DOHH2 (cell line): ENCODE data around the gene ABCG1.

Source experiments
- H3F3A ChIP-seq: fragments of 200-600 bp; sonication (generic), shearing (Covaris generic); 2 replicates; pipeline ENCODE4 v1.6.0; 2016; ENCODE audit warnings: antibody characterized with exemption, mild to moderate bottlenecking; ENCODE audit not compliant: control insufficient read depth, insufficient read depth
- H3K27ac ChIP-seq: fragments of 200-600 bp; sonication (generic); 2 replicates; pipeline ENCODE4 v1.5.1; 2014; ENCODE audit warnings: low read depth, mild to moderate bottlenecking, low read length, moderate library complexity
- H3K27me3 ChIP-seq: fragments of 200-600 bp; sonication (generic); 2 replicates; pipeline ENCODE4 v1.6.1; 2014; ENCODE audit warnings: mild to moderate bottlenecking, low read length, mixed read lengths; ENCODE audit not compliant: control insufficient read depth
- H3K36me3 ChIP-seq: fragments of 200-600 bp; sonication (generic); 2 replicates; pipeline ENCODE4 v1.6.1; 2014; ENCODE audit warnings: mild to moderate bottlenecking, low read length, moderate library complexity, mixed read lengths; ENCODE audit not compliant: control insufficient read depth
- H3K4me1 ChIP-seq: fragments of 200-600 bp; sonication (generic); 2 replicates; pipeline ENCODE4 v1.6.1; 2014; ENCODE audit warnings: mild to moderate bottlenecking, low read length, mixed read lengths; ENCODE audit not compliant: control insufficient read depth
- H3K4me2 ChIP-seq: fragments of 200-600 bp; sonication (generic); 2 replicates; pipeline ENCODE4 v1.6.0; 2014; ENCODE audit warnings: mild to moderate bottlenecking, low read length, moderate library complexity
- H3K4me3 ChIP-seq: fragments of 200-600 bp; sonication (generic); 2 replicates; pipeline ENCODE4 v1.5.1; 2014; ENCODE audit warnings: mild to moderate bottlenecking, low read length, mixed read lengths
- H3K79me2 ChIP-seq: fragments of 200-600 bp; sonication (generic); 2 replicates; pipeline ENCODE4 v1.6.1; 2014; ENCODE audit warnings: mild to moderate bottlenecking, low read length, mixed read lengths; ENCODE audit not compliant: control insufficient read depth
- H3K9me2 ChIP-seq: fragments of 200-600 bp; sonication (generic); replicated peaks from 2 replicates; pipeline ENCODE4 v1.6.1; 2014; ENCODE audit warnings: mild to moderate bottlenecking, low read length, mixed read lengths; ENCODE audit not compliant: control insufficient read depth
- H3K9me3 ChIP-seq: fragments of 200-600 bp; sonication (generic); 2 replicates; pipeline ENCODE4 v1.6.1; 2014; ENCODE audit warnings: antibody characterized with exemption, low read length, mixed read lengths; ENCODE audit not compliant: control insufficient read depth, insufficient read depth
- H4K20me1 ChIP-seq: fragments of 200-600 bp; sonication (generic); 2 replicates; pipeline ENCODE4 v1.6.0; 2014; ENCODE audit warnings: low read depth, mild to moderate bottlenecking, antibody characterized with exemption, low read length, moderate library complexity; ENCODE audit not compliant: control insufficient read depth, insufficient read depth
- CTCF ChIP-seq: fragments of 200-600 bp; sonication (generic); IDR thresholded peaks from one replicate; pipeline ENCODE4 v1.5.1; 2014; ENCODE audit warnings: antibody characterized with exemption, mild to moderate bottlenecking, low read depth, low read length; ENCODE audit not compliant: poor library complexity, severe bottlenecking
- EZH2phosphoT487 ChIP-seq: fragments of 200-600 bp; sonication (generic); IDR thresholded peaks from 2 replicates; pipeline ENCODE4 v1.6.1; 2017; ENCODE audit warnings: borderline replicate concordance, mild to moderate bottlenecking, antibody characterized with exemption, low read length, moderate library complexity, mixed read lengths

The ABCG1 gene

GRCh38 chr21:42172596-42173483, 46.1 kb upstream of the ABCG1 start:
- peaks cover 4% of the 10 kb centered on the region; the same call in 1 of the 2 replicates for H3K9me3 ChIP-seq
- no peaks in the 10 kb centered on the region for H3F3A ChIP-seq
- H3K9me2 ChIP-seq: no peaks in the 10 kb centered on the region
- H3K4me3 ChIP-seq: no peak overlapping the region
- H3K27ac ChIP-seq: no peak overlapping the region
- H3K27me3 ChIP-seq: peaks cover 9% of the 10 kb centered on the region
- TF ChIP-seq EZH2phosphoT487 (no peak), CTCF (no peak)
- no peak overlapping the region for H3K4me2 ChIP-seq
- peaks cover 26% of the 10 kb centered on the region for H3K4me1 ChIP-seq
- no peaks in the 10 kb centered on the region for H3K36me3 ChIP-seq
- H3K79me2 ChIP-seq: no peaks in the 10 kb centered on the region
- no peaks in the 10 kb centered on the region for H4K20me1 ChIP-seq

- Histone ChIP-seq H4K20me1 (no peaks in the 10 kb centered on the region), H3K4me2 (no peak overlapping the region), H3K9me2 (no peaks in the 10 kb centered on the region), H3K27me3 (peaks cover 9% of the 10 kb centered on the region), H3K4me3 (no peak overlapping the region), H3F3A (no peaks in the 10 kb centered on the region), H3K36me3 (no peaks in the 10 kb centered on the region), H3K9me3 (peaks cover 4% of the 10 kb centered on the region; the same call in 1 of the 2 replicates), H3K79me2 (no peaks in the 10 kb centered on the region), H3K4me1 (peaks cover 26% of the 10 kb centered on the region), H3K27ac (no peak overlapping the region)
- TF ChIP-seq EZH2phosphoT487 (no peak), CTCF (no peak)
Measured at GRCh38 chr21:42174173-42174572, 44.8 kb upstream of the ABCG1 start.

- H3K27ac ChIP-seq: no peak overlapping the region
- H3K9me3 ChIP-seq: peaks cover 4% of the 10 kb centered on the region; the same call in 1 of the 2 replicates
- H3K79me2 ChIP-seq: no peaks in the 10 kb centered on the region
- H3K4me2 ChIP-seq: no peak overlapping the region
- H3F3A ChIP-seq: no peaks in the 10 kb centered on the region
- H3K36me3 ChIP-seq: no peaks in the 10 kb centered on the region
- peaks cover 21% of the 10 kb centered on the region for H3K4me1 ChIP-seq
- TF ChIP-seq CTCF (no peak), EZH2phosphoT487 (no peak)
- H3K4me3 ChIP-seq: no peak overlapping the region
- H3K27me3 ChIP-seq: peaks cover 9% of the 10 kb centered on the region
- no peaks in the 10 kb centered on the region for H3K9me2 ChIP-seq
- H4K20me1 ChIP-seq: no peaks in the 10 kb centered on the region
Measured at GRCh38 chr21:42175110-42175710, 43.7 kb upstream of the ABCG1 start.
